K562 (cell line): ENCODE data around the gene LRRC58. TPM values are rescaled to one million over a fixed set of nuclear protein-coding genes. Genes with fewer than 3 reads are reported as not detected.

Experiments
- CBX2 ChIP-seq: fragments of 200-600 bp; sonication (generic); IDR thresholded peaks from one replicate; pipeline ENCODE4 v1.6.1; 2012; ENCODE audit warnings: mild to moderate bottlenecking, low read length, inconsistent platforms; ENCODE audit not compliant: insufficient read depth, poor library complexity, severe bottlenecking
- DNMT1 ChIP-seq: fragments of 450-650 bp; IDR thresholded peaks from 2 replicates; pipeline ENCODE4 v1.6.1; 2016; ENCODE audit warnings: antibody characterized with exemption, mild to moderate bottlenecking
- EP300 ChIP-seq: IDR thresholded peaks from 2 replicates; pipeline ENCODE4 v1.6.1; 2012; ENCODE audit warnings: low read length, improper control_type of control experiment
- IFI16 ChIP-seq: fragments of 250-450 bp; sonication (Bioruptor Pico); IDR thresholded peaks from 2 replicates; pipeline ENCODE4 v2.1.2; 2022; ENCODE audit warnings: mild to moderate bottlenecking, inconsistent platforms
- KDM2B ChIP-seq: fragments of 250-450 bp; sonication (Bioruptor Pico); IDR thresholded peaks from 2 replicates; pipeline ENCODE4 v1.8.0; 2021; ENCODE audit warnings: mild to moderate bottlenecking, moderate library complexity
- NFE2 ChIP-seq: IDR thresholded peaks from 2 replicates; pipeline ENCODE4 v1.6.1; 2014; ENCODE audit warnings: antibody characterized with exemption, low read depth
- NFIC ChIP-seq: fragments of 450-650 bp; IDR thresholded peaks from 2 replicates; pipeline ENCODE4 v1.6.1; 2017; ENCODE audit warnings: mild to moderate bottlenecking, inconsistent platforms
- PTRF ChIP-seq: fragments of 450-650 bp; IDR thresholded peaks from 2 replicates; pipeline ENCODE4 v1.6.1; 2016; ENCODE audit warnings: mild to moderate bottlenecking, missing genetic modification characterization, missing compliant biosample characterization
- U2AF2 ChIP-seq: fragments of 200-400 bp; formaldehyde crosslinking; optimal IDR thresholded peaks from 2 replicates; pipeline ENCODE3; 2017; ENCODE audit warnings: low read depth, mild to moderate bottlenecking, low read length
- ZNF197 ChIP-seq: fragments of 200-800 bp; sonication (Bioruptor generic); IDR thresholded peaks from 2 replicates; pipeline ENCODE4 v1.6.1; 2016; ENCODE audit warnings: low read depth, missing genetic modification characterization, missing compliant biosample characterization
- ZNF224 ChIP-seq: sonication (generic); formaldehyde crosslinking; IDR thresholded peaks from 2 replicates; pipeline ENCODE4 v1.8.0; 2022; ENCODE audit warnings: mild to moderate bottlenecking, missing genetic modification reagents
- ZNF695 ChIP-seq: fragments of 450-650 bp; formaldehyde crosslinking; IDR thresholded peaks from 2 replicates; pipeline ENCODE4 v1.4.0; 2020; ENCODE audit warnings: mild to moderate bottlenecking, moderate library complexity
- polyA plus RNA-seq, 8 experiments: library from polyadenylated mRNA; depleted of rRNA in 4 of 8; stranded (reverse) in 5 of 8; unstranded in 3 of 8; fragments of >200 nt; fragmentation: Nextera tagmentation in 2 of 8; fragmentation: Illumina TruSeq in 1 of 8; extraction: Ambion mirVana in 2 of 8; extraction: Trizol in 1 of 8; gene quantifications; 2 replicates each; pipeline versions ENCODE4 v1.2.1 to v1.2.3, GENCODE V29; 2011 to 2014; ENCODE audit warnings: inconsistent platforms in 1 of 8, missing spikeins in 1 of 8
- total RNA-seq, 7 experiments: library from RNA; depleted of rRNA in 6 of 7; stranded (reverse); fragments of >200 nt in 6 of 7; fragmentation: Illumina TruSeq in 2 of 7; extraction: Trizol in 2 of 7; gene quantifications; 2 replicates each; pipeline versions ENCODE4 v1.2.1 to v1.2.3, GENCODE V29; 2011 to 2021; ENCODE audit warnings: low replicate concordance in 1 of 7
- TF ChIP-seq, protein P1 (sequence below): fragments of 450-650 bp; IDR thresholded peaks from 2 replicates; pipeline ENCODE4 v1.6.1; 2016; ENCODE audit warnings: mild to moderate bottlenecking
- TF ChIP-seq, protein P2 (sequence below): fragments of 450-650 bp; IDR thresholded peaks from 2 replicates; pipeline ENCODE4 v1.6.1; 2018; ENCODE audit warnings: mild to moderate bottlenecking, low read depth; ENCODE audit not compliant: partially characterized antibody
- TF ChIP-seq, protein P3 (sequence below): fragments of 250-450 bp; sonication (Bioruptor Pico); IDR thresholded peaks from 2 replicates; pipeline ENCODE4 v1.8.0; 2021; ENCODE audit warnings: moderate library complexity, mild to moderate bottlenecking, inconsistent platforms
- TF ChIP-seq, protein P4 (sequence below): fragments of 200-800 bp; sonication (Bioruptor generic); IDR thresholded peaks from 2 replicates; pipeline ENCODE4 v1.6.1; 2017; ENCODE audit warnings: missing genetic modification characterization, missing compliant biosample characterization
- TF ChIP-seq, protein P5 (sequence below): IDR thresholded peaks from 2 replicates; pipeline ENCODE4 v1.6.1; 2014; ENCODE audit warnings: antibody characterized with exemption

LRRC58 gene
- total and polyA plus RNA-seq, 9 of the 15 experiments (the other 6 are each of a cell fraction or from before 2014, with no cell fraction given), result 5.6 to 26.6 (median 14.8) TPM

DNA sequence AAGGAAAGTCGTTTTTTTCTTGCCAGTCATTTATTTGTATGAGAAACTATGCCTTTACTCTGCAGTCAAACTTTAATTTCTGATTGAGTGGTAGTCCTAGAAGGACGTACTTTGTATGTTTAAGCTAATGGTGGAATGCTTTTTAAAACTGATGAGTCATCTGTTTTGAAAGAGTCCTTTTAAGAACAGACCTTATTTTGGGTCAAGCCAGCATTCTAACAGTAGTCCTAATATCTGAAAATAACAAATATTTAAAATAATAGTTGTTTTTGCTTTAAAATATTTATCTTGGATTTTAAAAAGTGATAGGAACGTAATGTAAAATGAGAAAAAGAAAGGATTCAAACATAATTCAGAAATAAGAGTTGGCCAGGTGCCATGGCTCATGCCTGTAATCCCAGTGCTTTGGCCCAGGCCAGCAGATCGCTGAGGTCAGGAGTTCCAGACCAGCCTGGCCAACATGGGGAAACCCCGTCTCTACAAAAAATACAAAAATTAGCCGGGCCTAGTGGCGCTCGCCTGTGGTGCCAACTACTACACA is 1.3 kb upstream of the LRRC58 start (continued):
- TF ChIP-seq, protein P1, sequence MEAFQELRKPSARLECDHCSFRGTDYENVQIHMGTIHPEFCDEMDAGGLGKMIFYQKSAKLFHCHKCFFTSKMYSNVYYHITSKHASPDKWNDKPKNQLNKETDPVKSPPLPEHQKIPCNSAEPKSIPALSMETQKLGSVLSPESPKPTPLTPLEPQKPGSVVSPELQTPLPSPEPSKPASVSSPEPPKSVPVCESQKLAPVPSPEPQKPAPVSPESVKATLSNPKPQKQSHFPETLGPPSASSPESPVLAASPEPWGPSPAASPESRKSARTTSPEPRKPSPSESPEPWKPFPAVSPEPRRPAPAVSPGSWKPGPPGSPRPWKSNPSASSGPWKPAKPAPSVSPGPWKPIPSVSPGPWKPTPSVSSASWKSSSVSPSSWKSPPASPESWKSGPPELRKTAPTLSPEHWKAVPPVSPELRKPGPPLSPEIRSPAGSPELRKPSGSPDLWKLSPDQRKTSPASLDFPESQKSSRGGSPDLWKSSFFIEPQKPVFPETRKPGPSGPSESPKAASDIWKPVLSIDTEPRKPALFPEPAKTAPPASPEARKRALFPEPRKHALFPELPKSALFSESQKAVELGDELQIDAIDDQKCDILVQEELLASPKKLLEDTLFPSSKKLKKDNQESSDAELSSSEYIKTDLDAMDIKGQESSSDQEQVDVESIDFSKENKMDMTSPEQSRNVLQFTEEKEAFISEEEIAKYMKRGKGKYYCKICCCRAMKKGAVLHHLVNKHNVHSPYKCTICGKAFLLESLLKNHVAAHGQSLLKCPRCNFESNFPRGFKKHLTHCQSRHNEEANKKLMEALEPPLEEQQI, result no peak
- no peak for TF ChIP-seq CBX2
- no peak for TF ChIP-seq ZNF197
- TF ChIP-seq IFI16, result no peak
- TF ChIP-seq, protein P2, sequence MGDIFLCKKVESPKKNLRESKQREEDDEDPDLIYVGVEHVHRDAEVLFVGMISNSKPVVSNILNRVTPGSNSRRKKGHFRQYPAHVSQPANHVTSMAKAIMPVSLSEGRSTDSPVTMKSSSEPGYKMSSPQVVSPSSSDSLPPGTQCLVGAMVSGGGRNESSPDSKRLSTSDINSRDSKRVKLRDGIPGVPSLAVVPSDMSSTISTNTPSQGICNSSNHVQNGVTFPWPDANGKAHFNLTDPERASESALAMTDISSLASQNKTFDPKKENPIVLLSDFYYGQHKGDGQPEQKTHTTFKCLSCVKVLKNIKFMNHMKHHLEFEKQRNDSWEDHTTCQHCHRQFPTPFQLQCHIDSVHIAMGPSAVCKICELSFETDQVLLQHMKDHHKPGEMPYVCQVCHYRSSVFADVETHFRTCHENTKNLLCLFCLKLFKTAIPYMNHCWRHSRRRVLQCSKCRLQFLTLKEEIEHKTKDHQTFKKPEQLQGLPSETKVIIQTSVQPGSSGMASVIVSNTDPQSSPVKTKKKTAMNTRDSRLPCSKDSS, result no peak
- TF ChIP-seq KDM2B (CRISPR knock-in tag), result no peak
- TF ChIP-seq, protein P3, sequence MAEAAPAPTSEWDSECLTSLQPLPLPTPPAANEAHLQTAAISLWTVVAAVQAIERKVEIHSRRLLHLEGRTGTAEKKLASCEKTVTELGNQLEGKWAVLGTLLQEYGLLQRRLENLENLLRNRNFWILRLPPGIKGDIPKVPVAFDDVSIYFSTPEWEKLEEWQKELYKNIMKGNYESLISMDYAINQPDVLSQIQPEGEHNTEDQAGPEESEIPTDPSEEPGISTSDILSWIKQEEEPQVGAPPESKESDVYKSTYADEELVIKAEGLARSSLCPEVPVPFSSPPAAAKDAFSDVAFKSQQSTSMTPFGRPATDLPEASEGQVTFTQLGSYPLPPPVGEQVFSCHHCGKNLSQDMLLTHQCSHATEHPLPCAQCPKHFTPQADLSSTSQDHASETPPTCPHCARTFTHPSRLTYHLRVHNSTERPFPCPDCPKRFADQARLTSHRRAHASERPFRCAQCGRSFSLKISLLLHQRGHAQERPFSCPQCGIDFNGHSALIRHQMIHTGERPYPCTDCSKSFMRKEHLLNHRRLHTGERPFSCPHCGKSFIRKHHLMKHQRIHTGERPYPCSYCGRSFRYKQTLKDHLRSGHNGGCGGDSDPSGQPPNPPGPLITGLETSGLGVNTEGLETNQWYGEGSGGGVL (CRISPR knock-in tag), result no peak
- peak; percentile 78 for TF ChIP-seq NFE2
- no peak for TF ChIP-seq ZNF224 (CRISPR knock-in tag)
- TF ChIP-seq EP300, result peak; percentile 10; the same call in 1 of the 2 replicates
- no peak for TF ChIP-seq U2AF2
- TF ChIP-seq, protein P4, sequence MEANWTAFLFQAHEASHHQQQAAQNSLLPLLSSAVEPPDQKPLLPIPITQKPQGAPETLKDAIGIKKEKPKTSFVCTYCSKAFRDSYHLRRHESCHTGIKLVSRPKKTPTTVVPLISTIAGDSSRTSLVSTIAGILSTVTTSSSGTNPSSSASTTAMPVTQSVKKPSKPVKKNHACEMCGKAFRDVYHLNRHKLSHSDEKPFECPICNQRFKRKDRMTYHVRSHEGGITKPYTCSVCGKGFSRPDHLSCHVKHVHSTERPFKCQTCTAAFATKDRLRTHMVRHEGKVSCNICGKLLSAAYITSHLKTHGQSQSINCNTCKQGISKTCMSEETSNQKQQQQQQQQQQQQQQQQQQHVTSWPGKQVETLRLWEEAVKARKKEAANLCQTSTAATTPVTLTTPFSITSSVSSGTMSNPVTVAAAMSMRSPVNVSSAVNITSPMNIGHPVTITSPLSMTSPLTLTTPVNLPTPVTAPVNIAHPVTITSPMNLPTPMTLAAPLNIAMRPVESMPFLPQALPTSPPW, result no peak
- no peak for TF ChIP-seq DNMT1
- TF ChIP-seq, protein P5, sequence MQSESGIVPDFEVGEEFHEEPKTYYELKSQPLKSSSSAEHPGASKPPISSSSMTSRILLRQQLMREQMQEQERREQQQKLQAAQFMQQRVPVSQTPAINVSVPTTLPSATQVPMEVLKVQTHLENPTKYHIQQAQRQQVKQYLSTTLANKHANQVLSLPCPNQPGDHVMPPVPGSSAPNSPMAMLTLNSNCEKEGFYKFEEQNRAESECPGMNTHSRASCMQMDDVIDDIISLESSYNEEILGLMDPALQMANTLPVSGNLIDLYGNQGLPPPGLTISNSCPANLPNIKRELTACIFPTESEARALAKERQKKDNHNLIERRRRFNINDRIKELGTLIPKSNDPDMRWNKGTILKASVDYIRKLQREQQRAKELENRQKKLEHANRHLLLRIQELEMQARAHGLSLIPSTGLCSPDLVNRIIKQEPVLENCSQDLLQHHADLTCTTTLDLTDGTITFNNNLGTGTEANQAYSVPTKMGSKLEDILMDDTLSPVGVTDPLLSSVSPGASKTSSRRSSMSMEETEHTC, result no peak
- no peak for TF ChIP-seq ZNF695 (CRISPR knock-in tag)
- no peak for TF ChIP-seq PTRF (tag)
- peak; percentile 97 for TF ChIP-seq NFIC
